Coronary artery (tissue), 2 donors: ENCODE data around the gene RAB5B.

Source experiments
- DNase-seq: peaks from one replicate; pipeline ENCODE4 v3.0.0-alpha.2; 2017; ENCODE audit warnings: low spot score
- H3K27ac ChIP-seq, 2 donors: fragments of 200-600 bp; sonication (generic); one replicate each; pipeline ENCODE4 v1.5.1; 2016 to 2019
- H3K4me3 ChIP-seq: fragments of 200-600 bp; sonication (generic); 2 replicates; pipeline ENCODE4 v1.5.1; 2016; ENCODE audit warnings: mild to moderate bottlenecking, moderate library complexity
- TF ChIP-seq, protein P1 (sequence below): fragments of 200-600 bp; sonication (generic); IDR thresholded peaks from one replicate; pipeline ENCODE4 v1.5.1; 2019; ENCODE audit warnings: antibody characterized with exemption

Gene RAB5B

GRCh38 chr12:56029666-56030293 lies 55.9 kb downstream of the RAB5B start:
- DNase-seq = no peak
- Histone ChIP-seq H3K27ac (no peak overlapping the region), H3K4me3 (no peak overlapping the region)
- TF ChIP-seq, protein P1, sequence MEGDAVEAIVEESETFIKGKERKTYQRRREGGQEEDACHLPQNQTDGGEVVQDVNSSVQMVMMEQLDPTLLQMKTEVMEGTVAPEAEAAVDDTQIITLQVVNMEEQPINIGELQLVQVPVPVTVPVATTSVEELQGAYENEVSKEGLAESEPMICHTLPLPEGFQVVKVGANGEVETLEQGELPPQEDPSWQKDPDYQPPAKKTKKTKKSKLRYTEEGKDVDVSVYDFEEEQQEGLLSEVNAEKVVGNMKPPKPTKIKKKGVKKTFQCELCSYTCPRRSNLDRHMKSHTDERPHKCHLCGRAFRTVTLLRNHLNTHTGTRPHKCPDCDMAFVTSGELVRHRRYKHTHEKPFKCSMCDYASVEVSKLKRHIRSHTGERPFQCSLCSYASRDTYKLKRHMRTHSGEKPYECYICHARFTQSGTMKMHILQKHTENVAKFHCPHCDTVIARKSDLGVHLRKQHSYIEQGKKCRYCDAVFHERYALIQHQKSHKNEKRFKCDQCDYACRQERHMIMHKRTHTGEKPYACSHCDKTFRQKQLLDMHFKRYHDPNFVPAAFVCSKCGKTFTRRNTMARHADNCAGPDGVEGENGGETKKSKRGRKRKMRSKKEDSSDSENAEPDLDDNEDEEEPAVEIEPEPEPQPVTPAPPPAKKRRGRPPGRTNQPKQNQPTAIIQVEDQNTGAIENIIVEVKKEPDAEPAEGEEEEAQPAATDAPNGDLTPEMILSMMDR = peak; percentile 40

DNA sequence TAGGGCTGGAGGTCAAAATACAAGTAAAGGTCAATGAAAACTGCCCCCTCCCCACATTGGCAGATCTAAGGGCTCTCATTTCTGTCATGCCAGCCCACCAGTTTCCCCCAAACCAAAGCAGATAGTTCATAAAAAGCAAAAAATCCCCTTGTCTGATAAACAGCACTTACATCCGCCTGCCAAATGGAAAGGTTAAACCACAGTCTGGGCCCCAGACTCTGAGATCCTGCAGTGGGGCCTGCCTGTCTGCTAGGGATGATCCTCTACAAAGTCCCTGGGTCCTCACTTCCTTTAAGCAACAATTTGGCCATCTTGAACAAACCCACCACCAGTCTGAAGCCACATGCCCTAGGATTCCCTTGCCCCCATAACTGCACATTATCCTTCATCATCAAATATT lies 58.1 kb downstream of the RAB5B start:
- no peak for DNase-seq

DNA sequence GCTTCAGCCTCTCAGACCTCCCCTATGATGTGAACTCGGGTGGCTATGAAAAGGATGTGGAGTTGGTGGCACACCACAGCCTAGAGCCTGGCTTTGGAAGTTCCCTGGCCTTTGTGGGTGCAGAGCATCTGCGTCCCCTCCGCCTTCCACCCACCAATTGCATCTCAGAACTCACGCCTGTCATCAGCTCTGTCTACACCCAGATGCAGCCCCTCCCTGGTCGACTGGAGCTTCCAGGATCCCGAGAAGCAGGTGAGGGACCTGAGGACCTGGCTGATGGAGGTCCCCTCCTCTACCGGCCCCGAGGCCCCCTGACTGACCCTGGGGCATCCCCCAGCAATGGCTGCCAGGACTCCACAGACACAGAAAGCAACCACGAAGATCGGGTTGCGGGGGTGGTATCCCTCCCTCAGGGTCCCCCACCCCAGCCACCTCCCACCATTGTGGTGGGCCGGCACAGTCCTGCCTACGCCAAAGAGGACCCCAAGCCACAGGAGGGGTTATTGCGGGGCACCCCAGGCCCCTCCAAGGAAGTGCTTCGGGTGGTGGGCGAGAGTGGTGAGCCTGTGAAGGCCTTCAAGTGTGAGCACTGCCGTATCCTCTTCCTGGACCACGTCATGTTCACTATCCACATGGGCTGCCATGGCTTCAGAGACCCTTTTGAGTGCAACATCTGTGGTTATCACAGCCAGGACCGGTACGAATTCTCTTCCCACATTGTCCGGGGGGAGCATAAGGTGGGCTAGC lies 60.9 kb downstream of the RAB5B start:
- DNase-seq = no peak
- H3K4me3 ChIP-seq = no peak overlapping the region
- TF ChIP-seq, protein P1 = no peak
- no peak overlapping the region for H3K27ac ChIP-seq

More for the DNA sequence above, 58.1 kb downstream of the RAB5B start:
- TF ChIP-seq, protein P1 = no peak
- Histone ChIP-seq H3K4me3 (no peak overlapping the region), H3K27ac (no peak overlapping the region)

DNA sequence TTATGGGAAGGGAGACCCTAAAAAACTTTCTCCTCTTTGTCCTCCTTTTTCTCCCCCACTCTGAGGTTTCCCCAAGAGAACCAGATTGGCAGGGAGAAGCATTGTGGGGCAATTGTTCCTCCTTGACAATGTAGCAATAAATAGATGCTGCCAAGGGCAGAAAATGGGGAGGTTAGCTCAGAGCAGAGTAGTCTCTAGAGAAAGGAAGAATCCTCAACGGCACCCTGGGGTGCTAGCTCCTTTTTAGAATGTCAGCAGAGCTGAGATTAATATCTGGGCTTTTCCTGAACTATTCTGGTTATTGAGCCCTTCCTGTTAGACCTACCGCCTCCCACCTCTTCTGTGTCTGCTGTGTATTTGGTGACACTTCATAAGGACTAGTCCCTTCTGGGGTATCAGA lies 63.3 kb downstream of the RAB5B start:
- no peak overlapping the region for H3K27ac ChIP-seq
- H3K4me3 ChIP-seq = no peak overlapping the region
- TF ChIP-seq, protein P1 = no peak
- no peak for DNase-seq

DNA sequence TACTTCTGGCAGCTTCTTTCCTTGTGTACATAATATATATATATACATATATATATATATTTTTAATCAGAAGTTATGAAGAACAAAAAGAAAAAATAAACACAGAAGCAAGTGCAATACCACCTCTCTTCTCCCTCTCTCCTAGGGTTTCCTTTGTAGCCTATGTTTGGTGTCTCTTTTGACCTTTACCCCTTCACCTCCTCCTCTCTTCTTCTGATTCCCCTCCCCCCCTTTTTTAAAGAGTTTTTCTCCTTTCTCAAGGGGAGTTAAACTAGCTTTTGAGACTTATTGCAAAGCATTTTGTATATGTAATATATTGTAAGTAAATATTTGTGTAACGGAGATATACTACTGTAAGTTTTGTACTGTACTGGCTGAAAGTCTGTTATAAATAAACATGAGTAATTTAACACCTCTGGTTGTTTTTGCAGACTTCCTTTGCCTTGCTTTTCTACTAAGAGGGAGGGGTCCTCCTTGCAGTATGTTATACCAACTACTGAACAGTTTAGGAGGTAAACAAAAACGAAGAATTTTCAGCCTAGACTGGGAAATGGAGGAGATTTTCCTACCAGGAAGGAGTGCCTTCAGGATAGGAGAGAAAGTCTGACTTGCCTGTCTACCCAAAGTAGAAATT lies 64.3 kb downstream of the RAB5B start:
- no peak for DNase-seq
- TF ChIP-seq, protein P1 = no peak
- Histone ChIP-seq H3K27ac (no peak overlapping the region), H3K4me3 (no peak overlapping the region)

DNA sequence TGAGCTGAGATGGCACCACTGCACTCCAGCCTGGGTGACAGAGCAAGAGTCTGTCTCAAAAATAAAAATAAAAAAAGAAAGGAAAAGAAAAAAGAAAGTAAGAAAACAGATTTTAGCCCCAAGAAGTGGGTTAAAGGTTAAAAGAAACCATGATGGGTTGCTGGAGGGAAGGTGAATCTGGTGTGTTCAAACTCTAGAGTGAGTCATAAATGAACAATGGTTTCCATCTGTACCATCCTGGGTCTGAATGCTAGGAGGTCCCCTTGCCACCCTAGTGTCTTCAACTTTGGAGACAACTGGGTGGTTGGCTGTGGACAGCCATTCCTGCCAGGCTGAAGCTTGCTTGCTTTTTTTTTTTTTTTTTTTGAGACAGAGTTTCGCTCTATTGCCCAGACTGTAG lies 66.3 kb downstream of the RAB5B start:
- TF ChIP-seq, protein P1 = no peak
- no peak overlapping the region for H3K27ac ChIP-seq
- no peak overlapping the region for H3K4me3 ChIP-seq
- no peak for DNase-seq
